OCI-LY7 (cell line): ENCODE results near the gene PLCB3. TPM values are rescaled to one million over a fixed set of nuclear protein-coding genes. Genes with fewer than 3 reads are reported as not detected.

Experiments used
- BruUV-seq: library from RNA; stranded (reverse); fragments of 400-500 nt; replicated peaks from 2 replicates; lab custom pipeline; 2021; lab: Mats Ljungman, UMichigan
- CTCF ChIA-PET: fragments of 300-600 bp; sonication (Branson Sonifier 250); formaldehyde crosslinking; loops from one replicate; lab custom pipeline; 2022; ENCODE audit warnings: antibody characterized with exemption; ENCODE audit not compliant: unreplicated experiment; lab: Charles Lee
- POLR2A ChIA-PET: fragments of 300-600 bp; sonication (Branson Sonifier 250); formaldehyde crosslinking; loops from one replicate; lab custom pipeline; 2022; ENCODE audit warnings: antibody characterized with exemption; lab: Charles Lee
- DNase-seq: peaks from one replicate; pipeline ENCODE4 v3.0.0-alpha.2; 2015; ENCODE audit warnings: low spot score
- H2AFZ ChIP-seq: fragments of 200-600 bp; sonication (generic), shearing (Covaris generic); 2 replicates; pipeline ENCODE4 v1.6.1; 2014; ENCODE audit warnings: mild to moderate bottlenecking, antibody characterized with exemption, low read length, moderate library complexity
- H3K27ac ChIP-seq: fragments of 200-600 bp; sonication (generic); 2 replicates; pipeline ENCODE4 v1.5.1; 2014; ENCODE audit warnings: mixed run types, low read depth, mild to moderate bottlenecking, moderate library complexity, low read length, inconsistent platforms; ENCODE audit not compliant: poor library complexity, severe bottlenecking
- H3K36me3 ChIP-seq: fragments of 200-600 bp; sonication (generic); 2 replicates; pipeline ENCODE4 v1.6.1; 2014; ENCODE audit warnings: mild to moderate bottlenecking, antibody characterized with exemption, low read length, moderate library complexity, mixed read lengths; ENCODE audit not compliant: insufficient read depth
- H3K4me1 ChIP-seq: fragments of 200-600 bp; sonication (generic); 2 replicates; pipeline ENCODE4 v1.5.1; 2014; ENCODE audit warnings: mild to moderate bottlenecking, low read length; ENCODE audit not compliant: insufficient read depth, poor library complexity, severe bottlenecking
- H3K4me2 ChIP-seq: fragments of 200-600 bp; sonication (generic); 2 replicates; pipeline ENCODE4 v1.6.1; 2014; ENCODE audit warnings: mild to moderate bottlenecking, low read length
- H3K4me3 ChIP-seq: fragments of 200-600 bp; sonication (generic); 2 replicates; pipeline ENCODE4 v1.5.1; 2014; ENCODE audit warnings: mild to moderate bottlenecking, low read depth, low read length; ENCODE audit not compliant: poor library complexity, severe bottlenecking
- H3K79me2 ChIP-seq: fragments of 200-600 bp; sonication (generic); 2 replicates; pipeline ENCODE4 v1.6.1; 2016; ENCODE audit warnings: low read depth, mild to moderate bottlenecking, low read length, moderate library complexity, mixed read lengths; ENCODE audit not compliant: insufficient read depth
- H3K9me2 ChIP-seq: fragments of 200-600 bp; sonication (generic); 2 replicates; pipeline ENCODE4 v1.6.1; 2016; ENCODE audit warnings: mild to moderate bottlenecking, low read length, mixed read lengths; ENCODE audit not compliant: insufficient read depth
- H3K9me3 ChIP-seq: fragments of 200-600 bp; sonication (generic); 2 replicates; pipeline ENCODE4 v1.6.1; 2014; ENCODE audit warnings: mild to moderate bottlenecking, mixed run types, low read length, mixed read lengths
- H4K20me1 ChIP-seq: fragments of 200-600 bp; sonication (generic); 2 replicates; pipeline ENCODE4 v1.6.1; 2014; ENCODE audit warnings: mild to moderate bottlenecking, antibody characterized with exemption, low read length, moderate library complexity, mixed read lengths; ENCODE audit not compliant: insufficient read depth
- EZH2phosphoT487 ChIP-seq: fragments of 200-600 bp; sonication (generic); IDR thresholded peaks from 2 replicates; pipeline ENCODE4 v1.6.1; 2018; ENCODE audit warnings: low read depth, borderline replicate concordance, mild to moderate bottlenecking, mixed run types, antibody characterized with exemption, low read length, moderate library complexity, mixed read lengths
- intact Hi-C: fragments of 100-400 bp; cut with micrococcal nuclease; formaldehyde crosslinking; loops from one replicate; pipeline ENCODE4 v1.10.0; 2022; ENCODE audit not compliant: unreplicated experiment
- total RNA-seq, 2 experiments: library from RNA; depleted of rRNA in 1 of 2; stranded (reverse); fragments of >200 nt in 1 of 2; shearing (Covaris generic) in 1 of 2; gene quantifications; 2 replicates each; pipeline ENCODE4 v1.2.3, GENCODE V29; 2014 to 2022
- TF ChIP-seq, protein P1 (sequence below): fragments of 200-600 bp; sonication (generic); conservative IDR thresholded peaks from 2 replicates; pipeline ENCODE4 v1.5.1; 2014; ENCODE audit warnings: mild to moderate bottlenecking, antibody characterized with exemption, low read length, moderate library complexity, mixed read lengths

The PLCB3 gene
- total RNA-seq, 2 experiments from 2014 or later: 7.6 to 10.3 TPM

DNA sequence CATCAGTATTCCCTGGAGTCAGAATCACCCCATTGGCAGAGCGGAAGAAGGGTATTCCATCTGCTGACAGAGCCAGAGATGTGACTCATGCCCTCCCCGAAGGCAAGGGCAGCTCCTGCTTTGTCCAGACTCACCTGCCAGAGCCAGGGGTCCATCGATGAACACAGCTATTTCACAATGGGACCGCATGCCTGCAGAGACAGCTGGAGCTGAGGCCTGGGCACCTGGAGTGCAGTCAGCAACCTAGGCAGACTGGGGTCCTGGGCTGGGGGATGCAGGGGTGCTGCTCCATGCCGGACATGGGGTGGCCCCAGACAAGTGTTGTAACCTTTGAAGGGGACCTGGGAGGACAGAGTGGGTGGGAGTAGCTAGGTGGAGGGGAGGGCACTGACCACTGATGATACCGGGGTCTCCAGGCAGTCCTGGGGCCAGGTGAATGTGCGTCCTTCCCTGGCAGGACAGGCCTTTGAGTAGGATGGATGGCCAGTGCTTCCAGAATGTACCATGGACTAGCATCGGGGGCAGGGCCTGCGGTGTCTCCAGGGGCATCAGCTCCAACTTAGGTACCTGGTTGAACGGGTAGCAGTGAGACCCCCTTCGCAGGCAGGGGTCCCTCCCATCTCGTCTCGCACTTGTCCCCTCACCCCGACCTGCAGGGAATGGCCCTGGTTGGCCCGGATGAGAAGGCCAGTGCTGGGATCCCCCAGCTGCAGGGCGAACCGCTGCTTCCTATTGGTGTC is 27.0 kb upstream of the PLCB3 start:
- H3K36me3 ChIP-seq: peaks cover 47% of the 10 kb centered on the region
- peaks cover 8% of the 10 kb centered on the region; the same call in 1 of the 2 replicates for H3K79me2 ChIP-seq
- CTCF ChIA-PET: interaction anchor here (0.7 kb wide), 1 partner anchor 80 kb away, joined by 3 read pairs; no protein-coding TSS in a partner anchor
- intact Hi-C loops: no loop called here
- TSS peak; percentile 65 for BruUV-seq
- no peak overlapping the region for H3K27ac ChIP-seq
- H3K4me1 ChIP-seq: peaks cover 22% of the 10 kb centered on the region
- no peaks in the 10 kb centered on the region; the same call in 1 of the 2 replicates for H4K20me1 ChIP-seq
- no peaks in the 10 kb centered on the region for H3K9me2 ChIP-seq
- H2AFZ ChIP-seq: no peak overlapping the region
- POLR2A ChIA-PET: interaction anchor here (0.6 to 2.1 kb wide), 4 partner anchors 17 to 59 kb away, joined by 3 to 15 read pairs (median 4); partner anchors contain the start of gene FERMT3
- H3K4me3 ChIP-seq: no peak overlapping the region
- peak overlapping the region; percentile 99 for H3K4me2 ChIP-seq
- TF ChIP-seq EZH2phosphoT487: no peak
- TF ChIP-seq, protein P1, sequence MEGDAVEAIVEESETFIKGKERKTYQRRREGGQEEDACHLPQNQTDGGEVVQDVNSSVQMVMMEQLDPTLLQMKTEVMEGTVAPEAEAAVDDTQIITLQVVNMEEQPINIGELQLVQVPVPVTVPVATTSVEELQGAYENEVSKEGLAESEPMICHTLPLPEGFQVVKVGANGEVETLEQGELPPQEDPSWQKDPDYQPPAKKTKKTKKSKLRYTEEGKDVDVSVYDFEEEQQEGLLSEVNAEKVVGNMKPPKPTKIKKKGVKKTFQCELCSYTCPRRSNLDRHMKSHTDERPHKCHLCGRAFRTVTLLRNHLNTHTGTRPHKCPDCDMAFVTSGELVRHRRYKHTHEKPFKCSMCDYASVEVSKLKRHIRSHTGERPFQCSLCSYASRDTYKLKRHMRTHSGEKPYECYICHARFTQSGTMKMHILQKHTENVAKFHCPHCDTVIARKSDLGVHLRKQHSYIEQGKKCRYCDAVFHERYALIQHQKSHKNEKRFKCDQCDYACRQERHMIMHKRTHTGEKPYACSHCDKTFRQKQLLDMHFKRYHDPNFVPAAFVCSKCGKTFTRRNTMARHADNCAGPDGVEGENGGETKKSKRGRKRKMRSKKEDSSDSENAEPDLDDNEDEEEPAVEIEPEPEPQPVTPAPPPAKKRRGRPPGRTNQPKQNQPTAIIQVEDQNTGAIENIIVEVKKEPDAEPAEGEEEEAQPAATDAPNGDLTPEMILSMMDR: no peak
- no peak for DNase-seq
- H3K9me3 ChIP-seq: no peaks in the 10 kb centered on the region

DNA sequence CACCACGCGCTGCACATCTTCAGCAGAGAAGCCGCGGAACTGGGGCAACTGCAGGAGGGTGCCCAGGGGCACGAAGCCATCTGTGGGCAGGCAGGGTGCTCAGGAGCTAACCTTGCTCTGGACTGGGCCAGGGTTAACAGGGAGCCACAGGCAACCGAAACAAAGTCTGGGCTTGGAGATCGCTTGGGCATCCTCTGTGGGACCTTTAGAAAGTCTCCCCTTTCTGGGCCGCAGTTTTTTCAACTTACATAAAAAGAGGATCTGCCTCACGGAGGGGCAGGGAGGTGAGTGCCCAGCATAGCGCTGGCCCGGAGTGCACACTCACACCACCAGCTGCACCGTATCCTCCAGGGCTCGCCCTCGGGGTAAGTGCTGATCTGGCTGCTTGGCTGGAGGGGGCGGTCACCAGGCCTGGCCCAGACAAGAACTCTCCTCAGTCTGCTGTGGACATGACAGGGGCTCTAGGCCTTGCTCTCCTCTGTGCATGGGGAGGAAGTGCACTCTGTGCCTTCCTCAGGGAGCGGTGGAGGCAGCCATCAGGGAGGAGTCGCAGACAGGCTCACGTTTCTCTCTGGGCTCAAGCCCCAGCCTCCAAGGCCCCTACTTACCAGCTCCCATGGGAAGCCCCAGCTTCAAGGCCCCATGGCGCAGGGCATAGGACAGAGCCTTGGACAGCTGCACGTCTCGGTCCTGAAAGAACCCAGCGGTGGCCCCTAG is 26.3 kb upstream of the PLCB3 start:
- Histone ChIP-seq H3K27ac (peak overlapping the region; percentile 77), H3K4me1 (peaks cover 30% of the 10 kb centered on the region), H3K9me2 (no peaks in the 10 kb centered on the region), H3K36me3 (peaks cover 40% of the 10 kb centered on the region), H3K4me2 (peak overlapping the region; percentile 99), H4K20me1 (no peaks in the 10 kb centered on the region), H3K4me3 (peak overlapping the region; percentile 83), H3K9me3 (no peaks in the 10 kb centered on the region), H2AFZ (no peak overlapping the region), H3K79me2 (peaks cover 8% of the 10 kb centered on the region; the same call in 1 of the 2 replicates)
- BruUV-seq: no TSS peak
- POLR2A ChIA-PET: interaction anchor here (0.6 to 4.4 kb wide), 5 partner anchors 10 to 59 kb away, joined by 3 to 29 read pairs (median 5); partner anchors contain the start of gene FERMT3
- no peak for TF ChIP-seq EZH2phosphoT487
- TF ChIP-seq, protein P1: no peak
- DNase-seq: no peak
- intact Hi-C loops: no loop called here
- CTCF ChIA-PET: no interaction called here
